NCI-H2107 treated with DMSO at 0.1 percent for 48 hours (cell line): ENCODE results near the gene PRELID1.
A peak's percentile ranks its signal among the peaks of the same experiment; 100 is the strongest.

ENCODE experiments used
- DNase-seq: peaks from one replicate; lab custom pipeline; 2025; ENCODE audit not compliant: unreplicated experiment; lab: John Stamatoyannopoulos, UW

PRELID1 gene

GRCh38 chr5:177312649-177313181 lies 9.1 kb downstream of the PRELID1 start:
- no peak for DNase-seq

DNA sequence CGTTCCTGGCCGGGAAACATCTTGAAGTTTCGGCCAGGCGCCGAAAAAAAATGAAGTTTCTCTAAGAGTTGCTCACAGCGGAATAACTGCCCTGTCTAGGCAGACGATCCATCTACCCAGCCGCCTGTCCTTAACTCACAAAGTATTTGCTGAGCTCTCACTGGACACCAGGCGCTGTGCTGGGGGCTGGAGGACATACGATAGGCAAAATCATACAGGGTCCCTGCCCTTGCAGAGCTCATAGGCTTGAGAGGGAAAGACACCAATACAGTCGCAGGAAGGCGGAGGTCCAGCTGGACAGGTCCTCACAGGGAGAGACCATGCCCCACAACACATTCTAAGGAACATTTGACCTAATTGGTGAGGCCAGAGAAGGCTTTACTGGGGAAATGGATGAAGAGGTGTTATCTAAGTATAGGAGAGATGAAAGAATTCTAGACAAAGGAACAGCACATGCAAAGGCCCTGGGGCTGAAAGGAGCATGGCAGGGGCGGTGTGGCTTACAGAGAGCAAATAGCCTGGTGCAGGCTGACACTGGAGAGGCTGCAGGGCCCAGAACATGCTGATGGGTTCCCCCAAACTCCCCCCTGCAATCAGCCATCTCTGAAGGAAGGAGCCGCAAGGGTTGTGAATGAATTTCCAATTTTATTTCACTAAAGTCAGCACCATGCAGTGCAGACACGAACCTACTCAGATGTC lies 10.1 kb downstream of the PRELID1 start:
- DNase-seq, result no peak

DNA sequence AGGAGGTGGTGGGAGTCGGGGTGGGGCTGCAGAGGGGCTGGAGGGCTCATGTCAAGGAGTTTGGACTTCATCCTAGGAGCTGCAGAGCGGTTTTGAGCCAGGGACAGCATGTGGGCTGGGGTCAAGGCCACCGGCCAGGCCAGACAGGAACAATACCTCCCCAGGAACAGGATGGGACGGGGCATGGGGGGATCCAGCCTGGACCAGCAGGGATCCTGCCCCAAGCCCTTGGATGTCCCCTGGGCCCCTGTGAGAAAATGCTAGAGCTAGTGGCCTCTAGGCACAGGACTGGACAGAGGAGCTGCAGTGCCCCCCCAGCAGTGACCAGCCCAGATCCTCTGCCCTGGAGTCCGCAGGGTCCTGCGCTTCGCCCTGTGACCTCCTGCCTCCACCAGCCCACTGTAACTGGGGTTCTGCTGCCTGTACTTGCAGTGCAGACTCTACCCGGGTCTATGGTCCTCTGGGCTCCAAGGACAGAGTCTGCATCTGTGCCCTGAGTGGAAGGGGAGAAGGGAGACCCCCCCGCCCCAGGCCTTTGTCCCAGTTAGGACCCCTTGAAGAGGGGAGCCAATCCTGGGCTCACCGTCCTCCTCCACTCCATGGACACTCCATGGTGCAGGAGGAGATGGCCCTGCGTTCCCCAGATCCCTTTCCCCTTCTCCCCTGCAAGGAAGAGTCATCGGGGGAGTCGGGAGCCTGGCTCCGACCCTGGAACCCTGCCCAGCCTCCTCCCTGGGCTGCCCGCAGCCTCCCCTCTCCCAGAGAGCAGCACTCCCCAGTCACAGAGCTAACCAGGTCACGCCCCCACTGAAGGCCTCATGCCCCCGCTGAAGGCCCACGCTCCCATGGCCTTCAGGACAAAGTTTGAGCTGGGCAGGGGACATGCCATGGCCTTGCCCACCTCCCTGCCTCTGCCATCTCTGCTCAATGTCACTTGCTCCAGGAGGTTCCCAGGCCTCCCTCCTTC lies 11.1 kb downstream of the PRELID1 start:
- DNase-seq, result no peak

GRCh38 chr5:177315411-177315810 lies 11.8 kb downstream of the PRELID1 start:
- DNase-seq, result no peak

DNA sequence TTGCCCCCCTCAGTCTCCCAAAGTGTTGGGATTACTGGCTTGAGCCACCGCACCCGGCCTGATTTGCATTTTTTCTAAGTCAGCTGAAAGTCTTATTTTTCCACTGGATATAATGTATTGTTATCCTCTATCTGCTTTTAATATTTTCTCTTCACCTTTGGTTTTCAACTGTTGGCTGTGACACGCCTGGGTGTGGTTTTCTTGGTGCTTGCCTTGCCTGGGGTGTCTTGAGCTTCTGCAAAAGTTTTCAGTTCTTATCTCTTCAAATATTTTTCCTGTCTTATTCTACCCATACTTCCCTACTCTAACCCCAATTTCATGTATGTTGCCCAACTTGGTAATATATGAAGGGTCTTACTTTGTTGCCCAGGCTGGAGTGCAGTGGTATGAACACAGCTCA lies 12.4 kb downstream of the PRELID1 start:
- no peak for DNase-seq

GRCh38 chr5:177317959-177318377 lies 14.4 kb downstream of the PRELID1 start:
- peak; percentile 57 for DNase-seq

DNA sequence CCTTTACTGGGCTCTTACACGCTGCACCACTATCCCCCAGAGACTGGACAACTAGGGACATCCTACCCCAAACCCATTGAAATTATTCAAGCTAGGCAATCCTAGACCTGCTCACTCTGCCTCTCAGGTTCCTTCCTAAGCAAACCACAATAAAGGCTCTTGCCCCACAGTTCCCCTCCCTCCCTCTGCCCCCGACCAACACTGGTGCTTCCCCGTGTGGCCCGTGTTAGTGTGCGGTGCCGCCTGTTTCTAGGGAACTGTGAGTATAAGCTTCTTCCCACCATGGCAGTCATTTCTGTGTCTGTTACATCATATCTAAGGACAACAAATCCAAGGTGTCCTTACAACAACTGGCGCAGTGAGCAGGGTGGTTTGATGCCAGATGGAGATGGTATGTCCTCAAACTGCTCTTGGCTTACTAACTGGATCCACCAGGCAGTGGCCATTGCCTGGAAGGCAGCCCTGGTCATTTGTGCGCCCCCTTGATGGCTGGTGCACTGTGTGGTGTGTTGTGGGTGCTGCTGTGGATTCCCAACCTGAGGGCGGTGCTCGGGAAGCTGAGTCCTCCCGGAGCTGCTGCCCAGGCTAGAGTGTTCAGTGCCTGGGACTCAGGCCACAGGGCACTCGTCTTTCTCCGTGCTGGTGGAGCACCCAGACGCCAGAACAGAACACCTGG lies 16.5 kb downstream of the PRELID1 start:
- no peak for DNase-seq

DNA sequence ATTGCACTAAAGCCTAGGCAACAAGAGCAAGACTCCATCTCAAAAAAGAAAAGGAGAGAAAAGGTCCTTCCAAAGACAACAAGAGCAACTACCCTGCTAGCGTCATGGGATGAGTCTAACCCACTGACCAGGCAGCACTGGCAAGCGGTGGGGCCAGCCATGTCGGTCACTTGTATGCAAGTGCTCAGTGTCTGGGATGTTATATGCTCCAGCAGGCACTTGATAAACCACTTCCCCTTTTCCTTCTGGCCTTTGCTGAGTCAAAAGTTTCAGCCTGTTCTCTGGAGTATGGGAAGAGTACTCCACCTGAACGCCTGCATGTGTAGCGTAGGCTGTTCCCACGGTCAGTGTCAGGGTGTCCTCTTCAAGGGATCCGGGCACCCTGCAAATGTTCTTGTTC lies 17.3 kb downstream of the PRELID1 start:
- no peak for DNase-seq

GRCh38 chr5:177325868-177326381 lies 22.3 kb downstream of the PRELID1 start:
- no peak for DNase-seq

DNA sequence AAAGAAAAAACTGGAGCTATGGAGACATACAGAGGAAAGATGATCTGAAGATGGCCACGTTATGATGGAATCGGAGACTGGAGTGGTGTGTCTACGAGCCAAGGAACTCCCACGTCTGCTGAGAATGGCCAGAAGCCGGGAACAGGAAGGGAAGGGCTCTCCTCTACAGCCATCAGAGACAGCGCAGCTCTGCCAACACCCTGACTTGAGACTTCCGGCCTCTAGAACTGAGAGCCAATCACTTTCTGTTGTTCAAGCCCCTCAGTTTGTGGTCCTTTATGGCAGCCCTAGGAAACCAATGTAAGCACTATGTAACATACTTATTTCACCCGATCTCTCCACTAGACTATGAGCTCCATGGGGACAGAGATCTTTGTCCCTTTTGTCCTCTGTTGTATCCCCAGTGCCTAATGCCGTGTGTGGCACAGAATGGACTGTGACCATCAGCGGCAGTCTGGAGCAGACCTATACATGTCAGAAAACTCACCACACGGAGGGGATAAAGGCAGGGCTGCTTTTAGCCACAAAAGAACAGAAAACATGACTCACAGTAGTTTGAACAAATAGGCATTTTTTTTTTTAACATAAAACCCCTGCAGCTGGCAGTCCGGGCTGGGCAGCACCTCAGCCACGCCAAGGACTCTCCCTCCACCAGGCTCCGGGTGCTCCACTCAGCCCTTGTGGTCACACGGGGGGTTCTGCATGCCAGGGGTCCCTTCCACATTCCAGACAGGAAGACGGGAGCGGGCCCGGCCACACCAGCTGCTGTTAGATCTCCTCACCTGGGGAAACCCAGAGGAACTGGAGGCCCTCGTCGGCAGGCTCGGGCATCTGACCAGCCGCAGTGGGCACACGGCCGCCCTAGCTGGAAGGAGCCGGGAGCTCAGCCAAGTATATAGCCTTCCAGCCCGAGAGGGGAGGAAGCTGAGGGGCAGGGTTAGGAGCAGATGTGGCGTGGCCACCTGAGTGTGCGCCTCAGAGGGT lies 24.2 kb downstream of the PRELID1 start:
- DNase-seq, result no peak

DNA sequence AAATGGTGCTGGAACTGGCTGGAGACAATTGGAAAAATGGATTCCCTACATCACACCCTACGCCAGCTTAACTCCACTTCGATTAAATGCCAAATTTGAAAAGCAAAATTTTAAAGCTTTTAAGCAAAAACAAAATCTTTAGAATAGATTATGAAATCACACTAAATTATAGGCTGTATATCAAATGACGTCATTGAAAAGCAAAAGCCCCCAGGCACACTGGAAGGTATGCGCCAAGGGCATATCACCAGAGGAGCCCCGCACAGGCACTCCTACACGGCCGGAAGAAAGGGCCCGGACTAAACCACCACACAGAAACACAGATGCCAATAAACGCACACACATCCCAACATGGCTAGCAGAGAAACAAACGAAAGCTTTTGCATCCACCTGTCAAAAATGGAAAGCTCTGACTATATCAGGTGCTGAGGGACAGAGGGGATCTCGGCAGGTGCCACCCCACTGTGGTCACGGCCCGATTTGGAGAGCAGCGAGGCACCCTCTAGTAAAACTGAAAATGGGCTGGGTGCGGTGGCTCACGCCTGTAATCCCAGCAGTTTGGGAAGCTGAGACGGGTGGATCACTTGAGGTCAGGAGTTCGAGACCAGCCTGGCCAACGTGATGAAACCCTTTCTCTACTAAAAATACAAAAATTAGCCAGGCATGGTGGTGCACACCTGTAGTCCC lies 25.1 kb downstream of the PRELID1 start:
- DNase-seq, result no peak

- no peak for DNase-seq
These were observed 26.3 kb downstream of the PRELID1 start for GRCh38 chr5:177329883-177330282.

DNA sequence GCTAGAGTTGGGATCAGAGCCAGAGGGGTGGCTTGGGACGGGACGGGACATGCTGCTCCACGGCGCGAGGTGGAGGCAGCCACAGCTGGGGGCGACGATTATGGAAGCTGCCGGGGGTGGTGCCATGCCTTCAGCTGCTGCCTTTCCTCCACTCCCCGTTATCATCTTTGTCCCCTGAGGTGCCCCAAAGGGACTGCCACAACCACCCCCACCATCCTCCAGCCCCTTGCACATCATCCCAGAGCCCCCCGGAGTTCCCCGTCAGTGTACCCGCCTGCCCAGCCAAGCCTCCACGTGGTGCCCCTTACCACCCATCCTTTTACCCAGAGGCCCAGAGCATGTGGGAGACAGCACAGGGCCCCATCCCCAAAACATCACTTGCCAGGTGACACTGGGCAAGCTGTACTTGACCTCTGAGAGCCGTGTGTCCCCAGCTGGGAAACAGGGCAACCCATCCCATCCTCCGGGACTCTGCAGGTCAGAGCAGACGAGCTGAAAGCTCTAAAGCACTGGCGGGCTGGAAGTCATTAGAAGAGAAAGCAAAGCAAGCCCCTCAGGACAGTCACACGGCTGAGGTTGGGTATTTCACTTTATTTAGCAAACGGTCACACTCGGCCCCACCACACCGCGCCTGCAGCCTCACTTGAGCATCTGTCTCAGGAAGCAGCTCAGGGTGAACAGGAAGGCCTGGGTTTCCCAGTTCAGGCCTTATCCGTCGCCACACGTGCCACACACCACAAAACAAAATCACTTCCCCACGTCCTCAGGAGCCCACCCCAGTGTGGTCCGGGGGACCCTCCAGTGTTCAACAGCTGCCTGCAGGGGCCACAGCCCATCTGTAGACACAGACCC lies 27.6 kb downstream of the PRELID1 start:
- no peak for DNase-seq

DNA sequence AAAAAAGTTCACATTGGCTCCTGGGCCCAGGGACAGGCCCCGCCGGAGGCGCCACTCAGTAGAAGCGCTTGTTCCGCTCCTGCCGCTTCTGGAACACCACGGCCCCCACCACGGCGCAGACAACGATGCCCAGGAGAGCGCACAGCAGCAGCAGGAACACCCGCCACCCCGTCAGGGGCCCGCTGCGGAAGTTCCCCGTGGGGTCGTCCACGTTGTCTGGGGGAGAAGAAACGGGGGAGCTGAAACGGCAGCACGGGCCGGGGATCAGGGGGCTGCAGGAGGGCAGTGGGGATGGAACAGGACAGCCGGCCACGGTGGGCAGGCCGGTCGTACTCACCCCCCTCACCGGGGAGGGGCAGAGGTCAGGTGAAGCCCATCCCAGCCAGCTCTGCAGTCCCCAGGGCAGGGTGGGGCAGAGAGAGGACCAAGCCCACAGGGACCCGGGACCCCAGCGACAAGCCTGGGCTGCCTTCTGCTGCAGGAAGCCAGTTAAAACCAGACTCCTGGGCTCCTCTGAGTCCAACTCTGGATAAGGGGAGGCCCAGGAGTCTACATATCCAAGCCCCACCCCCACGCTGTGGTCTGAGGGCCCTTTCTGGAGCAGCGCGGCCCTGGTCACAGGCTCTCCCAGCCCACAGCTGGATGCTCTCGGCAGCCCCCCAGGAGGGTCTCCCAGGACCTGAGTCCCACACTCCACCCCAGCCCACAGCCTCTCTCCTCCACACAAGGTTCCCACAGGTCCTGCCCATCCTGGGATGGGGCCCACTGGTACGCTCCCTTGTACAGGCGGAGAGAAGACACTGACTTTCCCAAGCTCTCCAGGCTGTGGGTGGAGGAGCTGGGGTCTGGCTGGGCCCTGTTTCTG lies 28.7 kb downstream of the PRELID1 start:
- no peak for DNase-seq

- DNase-seq, result no peak
These were observed 29.3 kb downstream of the PRELID1 start for GRCh38 chr5:177332896-177333260.

DNA sequence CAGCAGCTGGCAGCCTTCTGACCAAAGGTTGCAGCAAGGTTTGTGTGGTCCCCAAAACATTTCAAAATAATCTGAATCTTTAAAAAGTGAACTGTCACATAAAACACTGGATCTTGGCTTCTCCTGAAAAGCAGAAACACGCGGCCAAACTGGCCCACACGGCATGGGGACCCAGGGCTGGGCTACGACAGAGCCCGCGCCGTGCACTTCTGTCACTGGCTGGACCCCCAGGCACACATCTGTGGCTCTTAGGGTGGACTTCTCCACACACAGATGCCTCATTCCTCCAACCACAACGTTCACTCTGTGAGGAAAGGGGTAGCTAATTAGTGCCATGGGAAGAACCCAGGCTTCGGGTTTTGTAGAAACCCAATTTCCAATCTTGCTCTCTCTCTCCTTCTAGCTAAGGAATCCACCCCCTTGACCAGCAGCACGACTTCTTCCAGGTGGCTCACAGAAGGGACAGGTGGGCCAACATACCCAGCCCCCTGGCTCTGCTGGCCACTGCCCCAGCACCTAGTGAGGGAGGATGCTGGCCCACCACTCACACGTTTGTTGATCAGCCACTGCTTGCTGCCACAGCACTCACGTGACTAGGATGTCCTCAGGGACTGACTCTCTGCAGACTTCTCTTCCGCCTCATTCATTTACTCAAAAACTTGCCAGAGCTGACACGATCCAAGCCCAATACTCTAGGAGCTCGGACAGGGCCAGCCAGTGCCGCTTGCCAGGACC lies 30.0 kb downstream of the PRELID1 start:
- no peak for DNase-seq

DNA sequence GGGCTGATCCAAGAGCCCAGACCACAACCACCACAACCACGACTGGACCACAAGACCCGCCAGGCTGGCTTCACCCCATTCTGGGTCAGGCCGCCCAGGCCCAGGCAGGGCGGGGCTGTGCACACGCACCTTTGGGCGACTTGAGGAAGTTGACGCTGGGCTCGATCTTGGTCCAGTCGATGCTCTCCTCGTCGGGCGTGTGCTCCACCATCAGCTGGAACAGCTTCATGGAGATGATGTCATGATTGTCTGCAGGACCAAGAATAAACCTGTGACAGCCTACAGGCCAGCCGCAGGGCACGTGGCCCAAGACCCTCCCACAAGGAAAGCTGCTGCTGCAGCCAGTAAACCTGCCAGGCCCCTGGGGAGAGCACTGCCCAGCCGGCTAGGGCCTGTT lies 30.6 kb downstream of the PRELID1 start:
- no peak for DNase-seq
